Measurements from ENCODE around the gene MECR. TPM values are rescaled to one million over a fixed set of nuclear protein-coding genes. Genes with fewer than 3 reads are reported as not detected.
A peak's percentile ranks its signal among the peaks of the same experiment; 100 is the strongest.

Gene MECR
- total RNA-seq, 3 donors from 2014 or later (not counting 1 experiment from before 2014, with no cell fraction given), result 8.0 to 11.2 (median 8.8) TPM

DNA sequence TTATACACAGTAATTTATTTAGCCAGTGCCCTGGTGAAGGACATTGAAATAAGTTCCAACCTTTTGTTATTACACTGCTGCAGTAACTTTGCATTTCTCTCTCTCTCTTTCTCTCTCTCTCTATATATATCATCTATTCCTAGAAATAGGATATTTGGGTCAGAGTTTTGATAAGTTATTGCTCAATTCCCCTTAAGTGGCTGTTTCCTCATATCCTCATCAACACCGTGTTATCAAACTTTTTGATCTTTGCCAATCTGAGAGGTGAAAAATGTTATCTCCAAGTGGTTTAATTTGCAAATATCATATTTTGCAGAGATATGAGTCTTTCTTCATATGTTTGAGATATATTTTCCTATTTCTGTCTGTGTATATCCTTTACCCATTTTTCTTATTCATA lies 47.4 kb downstream of the MECR start:
- intact Hi-C loops (cut with micrococcal nuclease), result loop anchor here (2.0 to 5.0 kb wide), 2 partner anchors 296 to 446 kb away; partner anchors contain the start of gene YTHDF2
- H3K36me3 Mint-ChIP-seq, result no peaks in the 10 kb centered on the region
- peaks cover 26 to 35% of the 10 kb centered on the region in 2 donors for H3K4me1 Mint-ChIP-seq
- no peak for DNase-seq
- H3K9me3 Mint-ChIP-seq, result no peaks in the 10 kb centered on the region
- H3K27ac ChIP-seq (ENCODE audit: low read length), result no peak overlapping the region
- H3K4me3 ChIP-seq (ENCODE audit: low read length), result no peak overlapping the region
- peaks cover 6% of the 10 kb centered on the region for H3K36me3 ChIP-seq (ENCODE audit: control insufficient read depth, insufficient read depth, low read length)
- peak overlapping the region; percentile 93 for H3K4me3 Mint-ChIP-seq
- no peaks in the 10 kb centered on the region for H3K9me3 ChIP-seq (ENCODE audit: control insufficient read depth, insufficient read depth, low read length)
- no peaks in the 10 kb centered on the region for H3K27me3 ChIP-seq (ENCODE audit: control insufficient read depth, insufficient read depth, low read length)
- peak overlapping the region; percentile 94 to 95 for H3K27ac Mint-ChIP-seq
- H3K27me3 Mint-ChIP-seq (ENCODE audit: low read depth in 2 of 2), result no peaks in the 10 kb centered on the region
- TF ChIP-seq, protein P1, sequence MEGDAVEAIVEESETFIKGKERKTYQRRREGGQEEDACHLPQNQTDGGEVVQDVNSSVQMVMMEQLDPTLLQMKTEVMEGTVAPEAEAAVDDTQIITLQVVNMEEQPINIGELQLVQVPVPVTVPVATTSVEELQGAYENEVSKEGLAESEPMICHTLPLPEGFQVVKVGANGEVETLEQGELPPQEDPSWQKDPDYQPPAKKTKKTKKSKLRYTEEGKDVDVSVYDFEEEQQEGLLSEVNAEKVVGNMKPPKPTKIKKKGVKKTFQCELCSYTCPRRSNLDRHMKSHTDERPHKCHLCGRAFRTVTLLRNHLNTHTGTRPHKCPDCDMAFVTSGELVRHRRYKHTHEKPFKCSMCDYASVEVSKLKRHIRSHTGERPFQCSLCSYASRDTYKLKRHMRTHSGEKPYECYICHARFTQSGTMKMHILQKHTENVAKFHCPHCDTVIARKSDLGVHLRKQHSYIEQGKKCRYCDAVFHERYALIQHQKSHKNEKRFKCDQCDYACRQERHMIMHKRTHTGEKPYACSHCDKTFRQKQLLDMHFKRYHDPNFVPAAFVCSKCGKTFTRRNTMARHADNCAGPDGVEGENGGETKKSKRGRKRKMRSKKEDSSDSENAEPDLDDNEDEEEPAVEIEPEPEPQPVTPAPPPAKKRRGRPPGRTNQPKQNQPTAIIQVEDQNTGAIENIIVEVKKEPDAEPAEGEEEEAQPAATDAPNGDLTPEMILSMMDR (IDR thresholded peaks at IDR 0.05), result no peak
- peaks cover 17% of the 10 kb centered on the region for H3K4me1 ChIP-seq (ENCODE audit: control insufficient read depth, insufficient read depth, low read length)
- WGBS (ENCODE audit: insufficient coverage), result no CpG with 5 or more reads among the region's 1 CpG
- no peak for ATAC-seq

DNA sequence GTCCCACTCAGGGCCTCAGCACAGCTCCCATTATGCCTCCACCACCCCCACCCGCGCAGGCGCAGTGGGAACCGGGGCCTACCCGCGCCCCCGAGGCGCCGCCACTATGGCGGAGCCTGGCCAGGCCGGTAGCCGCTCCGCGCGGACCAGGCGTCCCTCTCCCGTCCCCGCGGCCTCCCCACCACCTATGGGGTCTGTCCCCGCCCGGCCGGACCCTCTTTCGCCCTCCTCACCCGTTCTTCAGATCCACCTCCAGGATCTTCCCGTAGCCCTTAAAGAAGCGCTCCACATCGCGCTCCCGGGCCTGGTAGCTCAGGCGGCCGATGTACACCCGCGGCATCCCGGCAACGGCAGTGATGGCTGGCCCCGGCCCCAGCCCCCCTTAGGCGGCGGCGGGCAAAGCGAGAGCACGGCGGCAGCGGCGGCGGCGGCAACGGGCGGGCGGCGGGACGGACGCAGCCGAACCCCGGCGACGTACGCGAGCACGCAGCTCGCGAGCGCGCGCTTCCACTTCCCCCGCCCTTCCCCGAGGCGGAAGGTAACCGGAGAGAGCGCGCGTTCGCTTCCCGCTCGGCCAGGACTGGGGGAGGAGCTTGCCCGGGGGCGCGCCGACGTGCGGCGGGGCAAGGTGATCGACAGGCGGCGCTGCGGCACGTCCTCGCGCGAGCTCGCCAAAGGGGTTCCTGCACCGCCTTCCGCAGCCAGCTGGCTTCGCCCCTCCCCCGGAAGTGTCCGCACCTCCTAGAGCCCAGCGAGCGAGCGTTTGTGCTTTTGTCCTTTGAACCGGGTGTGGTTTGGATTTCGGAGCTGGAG lies 49.1 kb downstream of the MECR start, which contains the start of gene SRSF4:
Gene SRSF4 (minus strand): TSS at position 488 of the 813 bp plus-strand sequence. CDS start 148 bp downstream, at position 340.
- H3K4me1 Mint-ChIP-seq, result peaks cover 38 to 42% of the 10 kb centered on the region in 2 donors
- Histone ChIP-seq H3K9me3 (ENCODE audit: control insufficient read depth, insufficient read depth, low read length) (no peaks in the 10 kb centered on the region), H3K4me3 (ENCODE audit: low read length) (peak within 1 kb of the TSS; percentile 100), H3K36me3 (ENCODE audit: control insufficient read depth, insufficient read depth, low read length) (peaks cover 6% of the 10 kb centered on the region), H3K27ac (ENCODE audit: low read length) (peak within 1 kb of the TSS; percentile 100), H3K27me3 (ENCODE audit: control insufficient read depth, insufficient read depth, low read length) (no peaks in the 10 kb centered on the region), H3K4me1 (ENCODE audit: control insufficient read depth, insufficient read depth, low read length) (peaks cover 30% of the 10 kb centered on the region)
- peak within 1 kb of the TSS; percentile 93 for H3K4me3 Mint-ChIP-seq
- H3K27me3 Mint-ChIP-seq (ENCODE audit: low read depth in 2 of 2), result no peaks in the 10 kb centered on the region
- DNase-seq, result peak; percentile 99
- intact Hi-C loops (cut with micrococcal nuclease), result loop anchor here (2.0 to 5.0 kb wide), 3 partner anchors 21 to 445 kb away; partner anchors contain the start of gene YTHDF2
- H3K27ac Mint-ChIP-seq, result peak within 1 kb of the TSS; percentile 94 to 95
- no peaks in the 10 kb centered on the region for H3K36me3 Mint-ChIP-seq
- no peaks in the 10 kb centered on the region for H3K9me3 Mint-ChIP-seq
- WGBS (ENCODE audit: insufficient coverage), result under 1% methylated on average over 100 of the region's 100 CpGs
- ATAC-seq, result peak; percentile 91 to 98 (median 91)
- TF ChIP-seq, protein P1 (IDR thresholded peaks at IDR 0.05), result peak; percentile 71

DNA sequence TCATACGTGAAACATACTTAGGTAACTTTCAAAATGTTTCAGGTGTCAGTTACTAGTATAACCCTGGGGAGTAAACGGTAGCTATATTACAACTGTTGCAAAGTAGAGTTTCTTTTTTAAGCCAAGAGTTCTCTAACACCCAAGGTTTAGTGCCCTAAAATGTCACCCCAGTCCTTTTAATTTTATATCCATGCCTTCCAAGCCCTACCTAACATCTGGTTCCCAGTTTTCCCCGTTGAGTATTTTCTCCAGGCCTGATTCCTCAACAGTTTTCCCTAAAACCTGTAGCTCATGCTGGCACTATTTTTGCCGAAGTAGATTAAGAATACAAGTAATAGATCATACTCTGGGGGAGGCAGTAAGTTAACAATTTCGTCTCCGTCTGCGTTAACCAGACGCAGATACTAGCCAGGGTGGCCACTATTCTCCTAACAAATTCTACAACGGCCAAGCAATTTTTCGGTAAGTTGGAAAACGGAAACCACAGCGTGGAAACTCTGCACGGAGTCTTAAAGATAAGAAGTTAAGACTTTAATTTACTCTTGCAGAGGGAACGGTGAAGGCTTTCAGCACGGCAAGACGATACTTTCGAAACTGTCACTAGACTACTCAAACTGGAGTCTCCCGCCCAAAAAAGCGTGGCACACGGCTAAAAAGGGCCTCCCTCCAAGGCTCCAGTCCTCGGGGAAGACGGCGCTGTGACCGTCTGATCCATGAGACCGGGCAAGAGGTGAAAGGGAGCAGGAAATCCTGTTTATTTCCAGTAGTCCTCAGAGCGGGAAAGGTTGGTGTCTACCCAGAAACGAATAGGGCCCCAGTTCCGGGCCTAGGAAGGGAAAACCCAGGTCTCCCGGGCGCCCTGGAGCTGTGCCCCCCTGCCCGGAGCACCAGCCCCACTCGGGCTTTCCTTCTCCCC lies 50.0 kb downstream of the MECR start:
- Mint-ChIP-seq H3K27me3 (ENCODE audit: low read depth in 2 of 2) (no peaks in the 10 kb centered on the region), H3K9me3 (no peaks in the 10 kb centered on the region), H3K4me3 (peak overlapping the region; percentile 93), H3K4me1 (peaks cover 45 to 46% of the 10 kb centered on the region in 2 donors), H3K36me3 (no peaks in the 10 kb centered on the region), H3K27ac (peak overlapping the region; percentile 94 to 95)
- Histone ChIP-seq H3K27ac (ENCODE audit: low read length) (peak overlapping the region; percentile 100), H3K9me3 (ENCODE audit: control insufficient read depth, insufficient read depth, low read length) (no peaks in the 10 kb centered on the region), H3K4me3 (ENCODE audit: low read length) (peak overlapping the region; percentile 100), H3K36me3 (ENCODE audit: control insufficient read depth, insufficient read depth, low read length) (peaks cover 6% of the 10 kb centered on the region), H3K4me1 (ENCODE audit: control insufficient read depth, insufficient read depth, low read length) (peaks cover 30% of the 10 kb centered on the region), H3K27me3 (ENCODE audit: control insufficient read depth, insufficient read depth, low read length) (no peaks in the 10 kb centered on the region)
- DNase-seq (no peak), ATAC-seq (no peak)
- under 1% methylated on average over 32 of the region's 32 CpGs for WGBS (ENCODE audit: insufficient coverage)
- intact Hi-C loops (cut with micrococcal nuclease), result loop anchor here (2.0 to 5.0 kb wide), 2 partner anchors 22 to 293 kb away; no protein-coding TSS in a partner anchor
- TF ChIP-seq, protein P1 (IDR thresholded peaks at IDR 0.05), result no peak

Measured in natural killer cell (primary cell).